ENCODE results near the gene GPR84. TPM values are rescaled to one million over a fixed set of nuclear protein-coding genes. Genes with fewer than 3 reads are reported as not detected.

The GPR84 gene
- polyA plus RNA-seq, 1 of the 3 experiments (the other 2 are of a cell fraction), result 0.03 TPM

DNA sequence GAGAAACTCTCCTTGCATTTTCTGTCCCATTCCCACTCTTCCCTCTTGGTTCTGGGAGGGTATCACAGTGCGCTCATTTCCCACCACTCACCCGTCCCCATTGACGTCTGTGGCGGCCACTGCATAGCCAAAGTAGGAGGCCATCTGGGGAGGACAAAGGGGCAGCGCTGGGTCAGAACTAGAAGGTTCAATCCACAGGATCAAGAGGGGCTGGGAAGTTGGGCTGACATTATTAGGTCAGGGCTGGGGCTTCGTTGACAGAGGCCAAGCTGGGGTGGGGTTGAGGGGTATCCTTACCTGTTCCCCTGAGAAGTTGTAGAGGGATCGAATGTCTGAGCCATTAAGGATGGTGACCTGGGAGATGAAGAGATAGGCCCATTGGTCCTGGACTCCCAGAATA, 41.3 kb upstream of the GPR84 start:
- peaks cover 54 to 56% of the 10 kb centered on the region in 2 experiments for H3K36me3 ChIP-seq (replicated peaks in 1 of 2; ENCODE audit: control insufficient read depth in 1 of 2, insufficient read depth in 2 of 2, low read length in 1 of 2)
- H3K4me1 ChIP-seq (ENCODE audit: control insufficient read depth in 1 of 2, insufficient read depth in 2 of 2, low read depth in 1 of 2, low read length in 1 of 2), result no peaks in the 10 kb centered on the region
- H4K20me1 ChIP-seq (ENCODE audit: insufficient read depth), result no peaks in the 10 kb centered on the region
- TF ChIP-seq GABPA (IDR thresholded peaks at IDR 0.05; ENCODE audit: low read depth) (no peak), GATA2 (CRISPR knock-in tag; IDR thresholded peaks at IDR 0.05) (no peak), POLR2AphosphoS5 (IDR thresholded peaks at IDR 0.05; ENCODE audit: low read depth, low read length) (no peak), SIN3A (IDR thresholded peaks at IDR 0.05; ENCODE audit: borderline replicate concordance, low read depth, low read length) (no peak), ELF1 (IDR thresholded peaks at IDR 0.05) (no peak), RCOR1 (IDR thresholded peaks at IDR 0.05; ENCODE audit: low read length) (no peak), YY1 (IDR thresholded peaks at IDR 0.05; ENCODE audit: low read depth) (no peak), RAD21 (IDR thresholded peaks at IDR 0.05; ENCODE audit: low read length) (no peak), FOXM1 (IDR thresholded peaks at IDR 0.05; ENCODE audit: low read depth) (no peak)
- TF ChIP-seq, protein P1, sequence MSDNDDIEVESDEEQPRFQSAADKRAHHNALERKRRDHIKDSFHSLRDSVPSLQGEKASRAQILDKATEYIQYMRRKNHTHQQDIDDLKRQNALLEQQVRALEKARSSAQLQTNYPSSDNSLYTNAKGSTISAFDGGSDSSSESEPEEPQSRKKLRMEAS (IDR thresholded peaks at IDR 0.05; ENCODE audit: low read depth), result no peak
- H3K9ac ChIP-seq, result no peak overlapping the region
- DNase-seq, result no peak
- peaks cover 9% of the 10 kb centered on the region for H3F3A ChIP-seq (replicated peaks; ENCODE audit: insufficient read depth)
- no peak overlapping the region for H3K4me2 ChIP-seq
- H3K9me3 ChIP-seq, result no peaks in the 10 kb centered on the region
- H3K9me2 ChIP-seq, result no peaks in the 10 kb centered on the region
- no peak overlapping the region for H3K4me3 ChIP-seq (ENCODE audit: low read depth in 2 of 2, low read length in 1 of 2)
- no peaks in the 10 kb centered on the region for H3K27me3 ChIP-seq (ENCODE audit: insufficient read depth)
- ChIA-PET POLR2A (no interaction called here), CTCF (interaction anchor here (0.8 to 12.3 kb wide), 7 partner anchors 9 to 42 kb away, joined by 3 to 490 read pairs (median 9); partner anchors contain the start of gene ITGA5)
- 84% methylated on average over 7 of the region's 7 CpGs for WGBS (ENCODE audit: low lambda C conversion rate)
- no peak overlapping the region for H3K27ac ChIP-seq (ENCODE audit: low read depth in 2 of 2, low read length in 1 of 2)
- no peak overlapping the region for H2AFZ ChIP-seq (ENCODE audit: low read depth)
- H3K79me2 ChIP-seq (ENCODE audit: insufficient read depth), result peaks cover 15% of the 10 kb centered on the region

DNA sequence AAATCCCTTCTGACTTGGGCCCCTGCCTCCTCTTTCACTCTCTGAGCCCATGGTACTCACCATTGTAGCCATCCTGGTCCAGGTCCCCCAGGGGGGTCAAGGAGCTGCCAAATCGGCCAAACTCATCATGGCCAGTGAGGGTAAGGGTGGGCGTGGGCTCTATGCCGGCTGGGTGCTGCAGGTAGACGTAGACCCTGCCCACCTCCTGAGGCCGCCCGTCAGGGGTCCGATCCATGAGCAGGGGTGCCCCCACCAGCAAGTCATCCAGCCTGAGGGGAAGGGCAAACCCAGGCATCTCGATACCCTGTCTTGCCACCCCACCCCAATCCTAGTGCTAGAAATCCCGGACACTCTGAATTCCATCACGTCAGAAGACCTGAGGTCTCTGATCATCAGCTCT, 40.8 kb upstream of the GPR84 start:
- no peak overlapping the region for H3K4me3 ChIP-seq (ENCODE audit: low read depth in 2 of 2, low read length in 1 of 2)
- H3F3A ChIP-seq (replicated peaks; ENCODE audit: insufficient read depth), result peaks cover 13% of the 10 kb centered on the region
- peaks cover 10% of the 10 kb centered on the region for H3K79me2 ChIP-seq (ENCODE audit: insufficient read depth)
- H3K27ac ChIP-seq (ENCODE audit: low read depth in 2 of 2, low read length in 1 of 2), result no peak overlapping the region
- POLR2A ChIA-PET, result no interaction called here
- CTCF ChIA-PET, result interaction anchor here (0.8 to 12.3 kb wide), 7 partner anchors 9 to 42 kb away, joined by 3 to 490 read pairs (median 9); partner anchors contain the start of gene ITGA5
- DNase-seq, result no peak
- H3K27me3 ChIP-seq (ENCODE audit: insufficient read depth), result no peaks in the 10 kb centered on the region
- WGBS (ENCODE audit: low lambda C conversion rate), result 68% methylated on average over 2 of the region's 10 CpGs
- H3K9me3 ChIP-seq, result no peaks in the 10 kb centered on the region
- no peak for TF ChIP-seq RAD21 (IDR thresholded peaks at IDR 0.05; ENCODE audit: low read length)
- TF ChIP-seq FOSL2 (IDR thresholded peaks at IDR 0.05; ENCODE audit: borderline replicate concordance, low read depth), result no peak
- no peak for TF ChIP-seq CHD2 (IDR thresholded peaks at IDR 0.05; ENCODE audit: low read length, partially characterized antibody)
- no peak for TF ChIP-seq CTCF (IDR thresholded peaks at IDR 0.05)
- no peak for TF ChIP-seq RCOR1 (IDR thresholded peaks at IDR 0.05; ENCODE audit: low read length)
- TF ChIP-seq EP300 (IDR thresholded peaks at IDR 0.05; ENCODE audit: borderline replicate concordance in 1 of 2, low read depth in 1 of 2, low read length in 1 of 2), result no peak
- TF ChIP-seq NRF1 (IDR thresholded peaks at IDR 0.05; ENCODE audit: low read depth, low read length), result no peak
- TF ChIP-seq, protein P2, sequence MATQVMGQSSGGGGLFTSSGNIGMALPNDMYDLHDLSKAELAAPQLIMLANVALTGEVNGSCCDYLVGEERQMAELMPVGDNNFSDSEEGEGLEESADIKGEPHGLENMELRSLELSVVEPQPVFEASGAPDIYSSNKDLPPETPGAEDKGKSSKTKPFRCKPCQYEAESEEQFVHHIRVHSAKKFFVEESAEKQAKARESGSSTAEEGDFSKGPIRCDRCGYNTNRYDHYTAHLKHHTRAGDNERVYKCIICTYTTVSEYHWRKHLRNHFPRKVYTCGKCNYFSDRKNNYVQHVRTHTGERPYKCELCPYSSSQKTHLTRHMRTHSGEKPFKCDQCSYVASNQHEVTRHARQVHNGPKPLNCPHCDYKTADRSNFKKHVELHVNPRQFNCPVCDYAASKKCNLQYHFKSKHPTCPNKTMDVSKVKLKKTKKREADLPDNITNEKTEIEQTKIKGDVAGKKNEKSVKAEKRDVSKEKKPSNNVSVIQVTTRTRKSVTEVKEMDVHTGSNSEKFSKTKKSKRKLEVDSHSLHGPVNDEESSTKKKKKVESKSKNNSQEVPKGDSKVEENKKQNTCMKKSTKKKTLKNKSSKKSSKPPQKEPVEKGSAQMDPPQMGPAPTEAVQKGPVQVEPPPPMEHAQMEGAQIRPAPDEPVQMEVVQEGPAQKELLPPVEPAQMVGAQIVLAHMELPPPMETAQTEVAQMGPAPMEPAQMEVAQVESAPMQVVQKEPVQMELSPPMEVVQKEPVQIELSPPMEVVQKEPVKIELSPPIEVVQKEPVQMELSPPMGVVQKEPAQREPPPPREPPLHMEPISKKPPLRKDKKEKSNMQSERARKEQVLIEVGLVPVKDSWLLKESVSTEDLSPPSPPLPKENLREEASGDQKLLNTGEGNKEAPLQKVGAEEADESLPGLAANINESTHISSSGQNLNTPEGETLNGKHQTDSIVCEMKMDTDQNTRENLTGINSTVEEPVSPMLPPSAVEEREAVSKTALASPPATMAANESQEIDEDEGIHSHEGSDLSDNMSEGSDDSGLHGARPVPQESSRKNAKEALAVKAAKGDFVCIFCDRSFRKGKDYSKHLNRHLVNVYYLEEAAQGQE (IDR thresholded peaks at IDR 0.05; ENCODE audit: low read depth, low read length), result no peak
- TF ChIP-seq, protein P3, sequence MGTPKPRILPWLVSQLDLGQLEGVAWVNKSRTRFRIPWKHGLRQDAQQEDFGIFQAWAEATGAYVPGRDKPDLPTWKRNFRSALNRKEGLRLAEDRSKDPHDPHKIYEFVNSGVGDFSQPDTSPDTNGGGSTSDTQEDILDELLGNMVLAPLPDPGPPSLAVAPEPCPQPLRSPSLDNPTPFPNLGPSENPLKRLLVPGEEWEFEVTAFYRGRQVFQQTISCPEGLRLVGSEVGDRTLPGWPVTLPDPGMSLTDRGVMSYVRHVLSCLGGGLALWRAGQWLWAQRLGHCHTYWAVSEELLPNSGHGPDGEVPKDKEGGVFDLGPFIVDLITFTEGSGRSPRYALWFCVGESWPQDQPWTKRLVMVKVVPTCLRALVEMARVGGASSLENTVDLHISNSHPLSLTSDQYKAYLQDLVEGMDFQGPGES (IDR thresholded peaks at IDR 0.05; ENCODE audit: low read depth, low read length), result no peak
- no peak for TF ChIP-seq JUND (IDR thresholded peaks at IDR 0.05)
- no peaks in the 10 kb centered on the region for H3K4me1 ChIP-seq (ENCODE audit: control insufficient read depth in 1 of 2, insufficient read depth in 2 of 2, low read depth in 1 of 2, low read length in 1 of 2)
- H3K9me2 ChIP-seq, result no peaks in the 10 kb centered on the region
- no peak overlapping the region for H3K9ac ChIP-seq
- no peak overlapping the region for H2AFZ ChIP-seq (ENCODE audit: low read depth)
- H4K20me1 ChIP-seq (ENCODE audit: insufficient read depth), result no peaks in the 10 kb centered on the region
- no peak overlapping the region for H3K4me2 ChIP-seq
- peaks cover 59 to 60% of the 10 kb centered on the region in 2 experiments for H3K36me3 ChIP-seq (replicated peaks in 1 of 2; ENCODE audit: control insufficient read depth in 1 of 2, insufficient read depth in 2 of 2, low read length in 1 of 2)
